Sigmoid colon (tissue), 4 donors: ENCODE measurements around the gene LIPF.

Experiments
- CTCF ChIP-seq, 4 experiments: fragments of 450-650 bp in 3 of 4; fragments of 200-600 bp in 1 of 4; IDR thresholded peaks; one replicate each; pipeline ENCODE4 v1.5.1; 2016 to 2019; ENCODE audit warnings: antibody characterized with exemption in 4 of 4, mild to moderate bottlenecking in 3 of 4, moderate library complexity in 2 of 4
- EP300 ChIP-seq, 4 donors: sonication (generic); formaldehyde crosslinking; IDR thresholded peaks; one replicate each; pipeline ENCODE4 v1.6.1; 2017; ENCODE audit warnings: antibody characterized with exemption in 4 of 4

DNA sequence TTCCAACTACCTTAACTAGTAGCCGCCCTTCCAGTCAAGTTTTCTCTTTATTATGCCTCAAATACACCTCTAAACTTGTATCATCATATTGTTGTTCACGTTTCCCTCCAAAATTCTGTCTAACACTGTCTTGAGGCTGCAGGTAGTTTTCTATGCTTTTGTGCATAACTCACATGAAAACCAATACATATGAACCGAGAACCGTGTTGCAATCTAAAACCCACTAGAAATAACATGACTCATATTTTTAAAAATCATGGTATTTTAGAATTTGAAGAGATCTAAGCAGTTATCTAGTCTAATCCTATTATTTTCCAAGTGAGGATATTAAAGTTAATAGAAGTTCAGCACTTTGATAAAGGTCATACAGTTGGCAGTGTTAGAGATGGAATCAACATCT lies 18.2 kb downstream of the LIPF start:
- TF ChIP-seq CTCF (IDR thresholded peaks at IDR 0.05), result no peak
- no peak for TF ChIP-seq EP300 (IDR thresholded peaks at IDR 0.05)
